A673 (cell line): ENCODE results near the gene NCKAP5. TPM values are rescaled to one million over a fixed set of nuclear protein-coding genes. Genes with fewer than 3 reads are reported as not detected.

Experiments
- BruUV-seq: library from RNA; stranded (reverse); fragments of 400-500 nt; replicated peaks from 2 replicates; lab custom pipeline; 2021; lab: Mats Ljungman, UMichigan
- CTCF ChIA-PET: fragments of 300-600 bp; sonication (Branson Sonifier 250); formaldehyde crosslinking; loops from one replicate; lab custom pipeline; 2022; ENCODE audit warnings: antibody characterized with exemption; lab: Charles Lee
- POLR2A ChIA-PET: fragments of 300-600 bp; sonication (Branson Sonifier 250); formaldehyde crosslinking; loops from one replicate; lab custom pipeline; 2022; ENCODE audit warnings: antibody characterized with exemption; ENCODE audit not compliant: low non-redundant PET; lab: Charles Lee
- DNase-seq: peaks from one replicate; pipeline ENCODE4 v3.0.0-alpha.2; 2015; ENCODE audit warnings: low spot score
- H3K27ac ChIP-seq: fragments of 200-600 bp; sonication (generic); 2 replicates; pipeline ENCODE4 v1.5.1; 2016; ENCODE audit warnings: mixed run types, low read depth, mild to moderate bottlenecking, mixed read lengths, antibody characterized with exemption, low read length; ENCODE audit not compliant: poor library complexity, severe bottlenecking
- H3K27me3 ChIP-seq: fragments of 200-600 bp; sonication (generic); replicated peaks from 2 replicates; pipeline ENCODE4 v1.6.1; 2017; ENCODE audit warnings: mixed run types, low read depth, mild to moderate bottlenecking, mixed read lengths, antibody characterized with exemption, low read length; ENCODE audit not compliant: insufficient read depth, poor library complexity
- H3K36me3 ChIP-seq: fragments of 200-600 bp; sonication (generic); 2 replicates; pipeline ENCODE4 v1.6.1; 2016; ENCODE audit warnings: mixed run types, mild to moderate bottlenecking, mixed read lengths, antibody characterized with exemption, low read length; ENCODE audit not compliant: insufficient read depth, poor library complexity, severe bottlenecking
- H3K4me1 ChIP-seq: fragments of 200-600 bp; sonication (generic); 2 replicates; pipeline ENCODE4 v1.6.1; 2017; ENCODE audit warnings: mixed run types, mild to moderate bottlenecking, mixed read lengths, antibody characterized with exemption, low read length; ENCODE audit not compliant: insufficient read depth, poor library complexity, severe bottlenecking
- H3K4me3 ChIP-seq: fragments of 200-600 bp; sonication (generic); 2 replicates; pipeline ENCODE4 v1.5.1; 2016; ENCODE audit warnings: low read depth, mixed run types, mild to moderate bottlenecking, mixed read lengths, low read length; ENCODE audit not compliant: poor library complexity, severe bottlenecking
- H3K9me3 ChIP-seq: fragments of 200-600 bp; sonication (generic); 2 replicates; pipeline ENCODE4 v1.6.1; 2016; ENCODE audit warnings: mixed run types, low read depth, mild to moderate bottlenecking, mixed read lengths, antibody characterized with exemption, low read length; ENCODE audit not compliant: poor library complexity, severe bottlenecking
- CTCF ChIP-seq: fragments of 300-800, 200-600 bp; sonication (generic); conservative IDR thresholded peaks from 2 replicates; pipeline ENCODE4 v1.5.1; 2017; ENCODE audit warnings: low read depth, mild to moderate bottlenecking, antibody characterized with exemption, low read length, moderate library complexity, mixed read lengths
- EZH2 ChIP-seq: fragments of 200-600 bp; sonication (generic); IDR thresholded peaks from 2 replicates; pipeline ENCODE4 v1.6.1; 2017; ENCODE audit warnings: borderline replicate concordance, low read depth, mild to moderate bottlenecking, mixed read lengths, antibody characterized with exemption, low read length; ENCODE audit not compliant: poor library complexity, severe bottlenecking
- intact Hi-C: fragments of 100-400 bp; cut with micrococcal nuclease; formaldehyde crosslinking; loops from one replicate; pipeline ENCODE4 v1.10.0; 2022; ENCODE audit not compliant: unreplicated experiment
- total RNA-seq: library from RNA; stranded (reverse); gene quantifications from 2 replicates; pipeline ENCODE4 v1.2.3, GENCODE V29; 2021

NCKAP5 gene
- total RNA-seq, 1 experiment from 2014 or later, result 26.6 TPM

- no peak overlapping the region for H3K4me3 ChIP-seq
- no peak overlapping the region for H3K27ac ChIP-seq
- DNase-seq, result no peak
- ChIA-PET POLR2A (no interaction called here), CTCF (no interaction called here)
- no peaks in the 10 kb centered on the region for H3K36me3 ChIP-seq
- BruUV-seq, result no TSS peak
- TF ChIP-seq EZH2 (no peak), CTCF (no peak)
- no peaks in the 10 kb centered on the region for H3K27me3 ChIP-seq
- intact Hi-C loops, result no loop called here
- no peaks in the 10 kb centered on the region for H3K4me1 ChIP-seq
- no peaks in the 10 kb centered on the region for H3K9me3 ChIP-seq
Observed at GRCh38 chr2:133574620-133575019, 6.4 kb upstream of the NCKAP5 start.

DNA sequence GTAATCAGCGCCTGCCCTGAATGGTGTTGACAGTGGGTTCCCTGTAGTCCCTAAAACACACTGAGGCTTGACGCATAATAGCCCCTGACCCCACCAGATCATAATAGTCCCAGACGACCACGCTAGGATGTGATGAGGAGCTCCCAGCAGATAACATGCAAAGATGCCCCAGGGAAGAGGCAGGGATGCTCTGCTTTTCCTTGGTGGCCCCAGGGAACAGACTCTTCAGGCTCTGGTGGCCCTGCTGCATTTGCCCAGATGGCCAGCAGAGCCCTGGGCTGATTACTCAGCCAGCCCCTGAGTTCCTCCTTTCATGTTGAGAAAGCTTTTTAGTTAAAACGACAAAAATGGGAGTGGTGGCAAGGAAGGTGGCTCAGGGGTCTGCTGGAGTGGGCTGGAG is 5.9 kb upstream of the NCKAP5 start:
- TF ChIP-seq CTCF, result no peak
- TF ChIP-seq EZH2, result no peak
- ChIA-PET POLR2A (no interaction called here), CTCF (no interaction called here)
- Histone ChIP-seq H3K27me3 (no peaks in the 10 kb centered on the region), H3K9me3 (no peaks in the 10 kb centered on the region), H3K36me3 (no peaks in the 10 kb centered on the region), H3K4me1 (no peaks in the 10 kb centered on the region), H3K27ac (no peak overlapping the region), H3K4me3 (no peak overlapping the region)
- intact Hi-C loops, result no loop called here
- BruUV-seq, result no TSS peak
- DNase-seq, result no peak

GRCh38 chr2:133573491-133574162 is 5.4 kb upstream of the NCKAP5 start:
- ChIA-PET CTCF (no interaction called here), POLR2A (no interaction called here)
- H3K4me1 ChIP-seq, result peaks cover 3% of the 10 kb centered on the region
- no peaks in the 10 kb centered on the region for H3K9me3 ChIP-seq
- BruUV-seq, result no TSS peak
- H3K27me3 ChIP-seq, result no peaks in the 10 kb centered on the region
- TF ChIP-seq CTCF (no peak), EZH2 (no peak)
- no peak for DNase-seq
- H3K4me3 ChIP-seq, result no peak overlapping the region
- H3K36me3 ChIP-seq, result no peaks in the 10 kb centered on the region
- H3K27ac ChIP-seq, result no peak overlapping the region
- intact Hi-C loops, result no loop called here
